ENCODE results near the gene RBM47.
"Not testable (repeated sequence)": the region's sequence is repeated elsewhere in the genome, so short reads cannot be mapped to it uniquely, and the experiment has no call there.

DNA sequence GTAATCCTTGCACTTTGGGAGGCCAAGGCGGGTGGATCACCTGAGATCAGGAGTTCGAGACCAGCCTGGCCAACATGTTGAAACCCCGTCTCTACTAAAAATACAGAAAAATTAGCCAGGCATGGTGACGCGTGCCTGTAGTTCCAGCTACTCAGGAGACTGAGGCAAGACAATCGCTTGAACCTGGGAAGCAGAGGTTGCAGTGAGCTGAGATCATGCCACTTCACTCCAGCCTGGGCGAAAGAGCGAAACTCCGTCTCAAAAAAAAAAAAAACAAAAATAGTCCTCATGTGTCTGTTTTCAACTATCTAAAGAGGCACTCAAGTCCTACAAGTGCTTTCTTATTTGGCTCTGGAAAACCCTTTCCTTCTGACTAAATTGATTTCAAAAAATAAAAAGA lies 237.4 kb downstream of the RBM47 start:
- not testable (repeated sequence) for TF ChIP-seq ZBED1 (IDR thresholded peaks at IDR 0.05)
- TF ChIP-seq, protein P1, sequence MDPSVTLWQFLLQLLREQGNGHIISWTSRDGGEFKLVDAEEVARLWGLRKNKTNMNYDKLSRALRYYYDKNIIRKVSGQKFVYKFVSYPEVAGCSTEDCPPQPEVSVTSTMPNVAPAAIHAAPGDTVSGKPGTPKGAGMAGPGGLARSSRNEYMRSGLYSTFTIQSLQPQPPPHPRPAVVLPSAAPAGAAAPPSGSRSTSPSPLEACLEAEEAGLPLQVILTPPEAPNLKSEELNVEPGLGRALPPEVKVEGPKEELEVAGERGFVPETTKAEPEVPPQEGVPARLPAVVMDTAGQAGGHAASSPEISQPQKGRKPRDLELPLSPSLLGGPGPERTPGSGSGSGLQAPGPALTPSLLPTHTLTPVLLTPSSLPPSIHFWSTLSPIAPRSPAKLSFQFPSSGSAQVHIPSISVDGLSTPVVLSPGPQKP (CRISPR knock-in tag; IDR thresholded peaks at IDR 0.05) = not testable (repeated sequence)
